DOHH2 (cell line): ENCODE data around the gene ZFAND3.

Source experiments
- H3F3A ChIP-seq: fragments of 200-600 bp; sonication (generic), shearing (Covaris generic); 2 replicates; pipeline ENCODE4 v1.6.0; 2016; ENCODE audit warnings: antibody characterized with exemption, mild to moderate bottlenecking; ENCODE audit not compliant: control insufficient read depth, insufficient read depth
- H3K27ac ChIP-seq: fragments of 200-600 bp; sonication (generic); 2 replicates; pipeline ENCODE4 v1.5.1; 2014; ENCODE audit warnings: low read depth, mild to moderate bottlenecking, low read length, moderate library complexity
- H3K27me3 ChIP-seq: fragments of 200-600 bp; sonication (generic); 2 replicates; pipeline ENCODE4 v1.6.1; 2014; ENCODE audit warnings: mild to moderate bottlenecking, low read length, mixed read lengths; ENCODE audit not compliant: control insufficient read depth
- H3K36me3 ChIP-seq: fragments of 200-600 bp; sonication (generic); 2 replicates; pipeline ENCODE4 v1.6.1; 2014; ENCODE audit warnings: mild to moderate bottlenecking, low read length, moderate library complexity, mixed read lengths; ENCODE audit not compliant: control insufficient read depth
- H3K4me1 ChIP-seq: fragments of 200-600 bp; sonication (generic); 2 replicates; pipeline ENCODE4 v1.6.1; 2014; ENCODE audit warnings: mild to moderate bottlenecking, low read length, mixed read lengths; ENCODE audit not compliant: control insufficient read depth
- H3K4me2 ChIP-seq: fragments of 200-600 bp; sonication (generic); 2 replicates; pipeline ENCODE4 v1.6.0; 2014; ENCODE audit warnings: mild to moderate bottlenecking, low read length, moderate library complexity
- H3K4me3 ChIP-seq: fragments of 200-600 bp; sonication (generic); 2 replicates; pipeline ENCODE4 v1.5.1; 2014; ENCODE audit warnings: mild to moderate bottlenecking, low read length, mixed read lengths
- H3K79me2 ChIP-seq: fragments of 200-600 bp; sonication (generic); 2 replicates; pipeline ENCODE4 v1.6.1; 2014; ENCODE audit warnings: mild to moderate bottlenecking, low read length, mixed read lengths; ENCODE audit not compliant: control insufficient read depth
- H3K9me2 ChIP-seq: fragments of 200-600 bp; sonication (generic); replicated peaks from 2 replicates; pipeline ENCODE4 v1.6.1; 2014; ENCODE audit warnings: mild to moderate bottlenecking, low read length, mixed read lengths; ENCODE audit not compliant: control insufficient read depth
- H3K9me3 ChIP-seq: fragments of 200-600 bp; sonication (generic); 2 replicates; pipeline ENCODE4 v1.6.1; 2014; ENCODE audit warnings: antibody characterized with exemption, low read length, mixed read lengths; ENCODE audit not compliant: control insufficient read depth, insufficient read depth
- H4K20me1 ChIP-seq: fragments of 200-600 bp; sonication (generic); 2 replicates; pipeline ENCODE4 v1.6.0; 2014; ENCODE audit warnings: low read depth, mild to moderate bottlenecking, antibody characterized with exemption, low read length, moderate library complexity; ENCODE audit not compliant: control insufficient read depth, insufficient read depth
- EZH2phosphoT487 ChIP-seq: fragments of 200-600 bp; sonication (generic); IDR thresholded peaks from 2 replicates; pipeline ENCODE4 v1.6.1; 2017; ENCODE audit warnings: borderline replicate concordance, mild to moderate bottlenecking, antibody characterized with exemption, low read length, moderate library complexity, mixed read lengths
- TF ChIP-seq, protein P1 (sequence below): fragments of 200-600 bp; sonication (generic); IDR thresholded peaks from one replicate; pipeline ENCODE4 v1.5.1; 2014; ENCODE audit warnings: antibody characterized with exemption, mild to moderate bottlenecking, low read depth, low read length; ENCODE audit not compliant: poor library complexity, severe bottlenecking

ZFAND3 gene

DNA sequence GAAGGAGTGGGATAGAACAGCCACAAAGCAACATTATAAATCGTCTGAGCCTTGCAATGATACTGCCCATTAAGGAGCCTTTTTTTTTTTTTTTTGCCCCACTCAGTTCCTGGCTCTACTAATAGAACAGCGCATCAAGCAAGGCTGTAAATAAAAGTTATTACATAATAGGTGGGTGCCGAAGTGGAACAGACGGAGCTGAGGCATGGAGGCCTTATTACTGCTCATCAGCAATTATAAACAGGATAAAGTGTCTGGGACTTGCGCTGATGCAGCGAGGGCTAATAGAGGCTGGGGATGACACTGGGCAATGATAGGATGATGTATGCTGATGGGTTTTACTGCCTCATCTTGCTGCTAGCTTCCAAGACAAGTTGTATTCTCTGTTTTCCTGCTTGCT, 272.1 kb downstream of the ZFAND3 start:
- TF ChIP-seq, protein P1, sequence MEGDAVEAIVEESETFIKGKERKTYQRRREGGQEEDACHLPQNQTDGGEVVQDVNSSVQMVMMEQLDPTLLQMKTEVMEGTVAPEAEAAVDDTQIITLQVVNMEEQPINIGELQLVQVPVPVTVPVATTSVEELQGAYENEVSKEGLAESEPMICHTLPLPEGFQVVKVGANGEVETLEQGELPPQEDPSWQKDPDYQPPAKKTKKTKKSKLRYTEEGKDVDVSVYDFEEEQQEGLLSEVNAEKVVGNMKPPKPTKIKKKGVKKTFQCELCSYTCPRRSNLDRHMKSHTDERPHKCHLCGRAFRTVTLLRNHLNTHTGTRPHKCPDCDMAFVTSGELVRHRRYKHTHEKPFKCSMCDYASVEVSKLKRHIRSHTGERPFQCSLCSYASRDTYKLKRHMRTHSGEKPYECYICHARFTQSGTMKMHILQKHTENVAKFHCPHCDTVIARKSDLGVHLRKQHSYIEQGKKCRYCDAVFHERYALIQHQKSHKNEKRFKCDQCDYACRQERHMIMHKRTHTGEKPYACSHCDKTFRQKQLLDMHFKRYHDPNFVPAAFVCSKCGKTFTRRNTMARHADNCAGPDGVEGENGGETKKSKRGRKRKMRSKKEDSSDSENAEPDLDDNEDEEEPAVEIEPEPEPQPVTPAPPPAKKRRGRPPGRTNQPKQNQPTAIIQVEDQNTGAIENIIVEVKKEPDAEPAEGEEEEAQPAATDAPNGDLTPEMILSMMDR: no peak
- no peak for TF ChIP-seq EZH2phosphoT487
- H3K27ac ChIP-seq: no peak overlapping the region

DNA sequence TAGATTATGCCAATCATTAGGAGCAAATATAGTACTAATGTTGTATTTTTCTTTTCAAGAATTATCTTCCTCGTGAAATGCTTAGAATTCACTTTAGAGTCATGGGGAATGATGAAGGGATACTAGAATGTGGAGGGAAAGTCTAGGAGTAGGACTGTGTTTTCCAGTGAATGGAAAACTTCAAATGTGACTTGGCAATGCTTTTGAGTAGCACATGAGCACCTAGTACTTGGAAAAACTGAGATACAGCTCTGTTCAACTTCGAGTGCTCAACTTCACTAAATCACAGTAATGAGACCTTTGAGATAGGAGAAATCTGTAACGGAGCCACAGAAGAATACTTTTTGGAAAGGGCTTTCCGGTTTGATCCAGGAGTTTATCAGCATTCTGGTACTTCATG, 272.9 kb downstream of the ZFAND3 start:
- H3K27ac ChIP-seq: no peak overlapping the region
- no peak overlapping the region for H3K4me3 ChIP-seq
- no peaks in the 10 kb centered on the region for H4K20me1 ChIP-seq
- H3F3A ChIP-seq: no peaks in the 10 kb centered on the region
- TF ChIP-seq EZH2phosphoT487: no peak
- TF ChIP-seq, protein P1: no peak
- no peaks in the 10 kb centered on the region for H3K27me3 ChIP-seq
- no peaks in the 10 kb centered on the region for H3K36me3 ChIP-seq
- no peaks in the 10 kb centered on the region for H3K79me2 ChIP-seq
- H3K4me1 ChIP-seq: peaks cover 23% of the 10 kb centered on the region
- H3K9me2 ChIP-seq: no peaks in the 10 kb centered on the region
- H3K4me2 ChIP-seq: no peak overlapping the region
- H3K9me3 ChIP-seq: no peaks in the 10 kb centered on the region

More for the DNA sequence above, 272.1 kb downstream of the ZFAND3 start:
- H3K36me3 ChIP-seq: no peaks in the 10 kb centered on the region
- H3K4me1 ChIP-seq: peaks cover 20% of the 10 kb centered on the region
- H3K9me2 ChIP-seq: no peaks in the 10 kb centered on the region
- no peaks in the 10 kb centered on the region for H3F3A ChIP-seq
- H3K4me3 ChIP-seq: no peak overlapping the region
- H3K9me3 ChIP-seq: no peaks in the 10 kb centered on the region
- H3K79me2 ChIP-seq: no peaks in the 10 kb centered on the region
- H3K4me2 ChIP-seq: peak overlapping the region; percentile 3; the same call in 1 of the 2 replicates
- no peaks in the 10 kb centered on the region for H4K20me1 ChIP-seq
- no peaks in the 10 kb centered on the region for H3K27me3 ChIP-seq

DNA sequence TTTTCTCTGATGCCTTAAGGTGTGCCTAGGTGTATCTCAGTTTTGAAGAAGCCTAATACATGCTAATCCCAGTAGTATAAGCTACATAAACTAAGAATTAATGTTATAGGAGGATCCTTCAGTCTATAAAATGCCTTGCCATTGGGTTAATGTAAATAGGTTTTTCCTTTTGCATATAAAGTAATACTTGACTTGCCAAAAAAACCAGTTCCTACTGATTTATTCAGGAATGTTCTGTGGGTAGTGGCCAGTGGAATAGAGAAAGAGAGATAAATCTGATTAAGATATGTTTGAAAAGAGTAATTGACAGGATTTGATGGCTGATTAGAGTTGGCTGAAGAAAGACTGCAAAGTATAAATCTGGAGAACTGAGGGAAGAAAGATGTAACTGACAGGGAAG, 273.4 kb downstream of the ZFAND3 start:
- no peak overlapping the region for H3K4me3 ChIP-seq
- no peaks in the 10 kb centered on the region for H3F3A ChIP-seq
- no peak overlapping the region for H3K27ac ChIP-seq
- H3K9me2 ChIP-seq: no peaks in the 10 kb centered on the region
- H4K20me1 ChIP-seq: no peaks in the 10 kb centered on the region
- H3K27me3 ChIP-seq: no peaks in the 10 kb centered on the region
- no peaks in the 10 kb centered on the region for H3K79me2 ChIP-seq
- no peaks in the 10 kb centered on the region for H3K9me3 ChIP-seq
- TF ChIP-seq, protein P1: no peak
- no peak for TF ChIP-seq EZH2phosphoT487
- no peak overlapping the region for H3K4me2 ChIP-seq
- H3K4me1 ChIP-seq: peaks cover 23% of the 10 kb centered on the region
- no peaks in the 10 kb centered on the region for H3K36me3 ChIP-seq
